Neural progenitor cell (in vitro differentiated cells): ENCODE data around the gene TTC31. TPM values are rescaled to one million over a fixed set of nuclear protein-coding genes. Genes with fewer than 3 reads are reported as not detected.

ENCODE experiments used
- DNase-seq: peaks from one replicate; pipeline ENCODE4 v3.0.0-alpha.2; 2016; ENCODE audit warnings: low spot score
- H2AFZ ChIP-seq: fragments of 200-600 bp; sonication (generic); replicated peaks from 2 replicates; pipeline ENCODE4 v1.6.1; 2016; ENCODE audit warnings: antibody characterized with exemption
- H3F3A ChIP-seq: fragments of 200-600 bp; sonication (generic); 2 replicates; pipeline ENCODE4 v1.6.1; 2016; ENCODE audit warnings: antibody characterized with exemption, low read depth
- H3K27ac ChIP-seq: fragments of 200-600 bp; sonication (generic); 2 replicates; pipeline ENCODE4 v1.5.1; 2016; ENCODE audit warnings: mild to moderate bottlenecking
- H3K27me3 ChIP-seq: fragments of 200-600 bp; sonication (generic); 2 replicates; pipeline ENCODE4 v1.6.1; 2016; ENCODE audit warnings: mild to moderate bottlenecking, moderate library complexity
- H3K36me3 ChIP-seq: fragments of 200-600 bp; sonication (generic); 2 replicates; pipeline ENCODE4 v1.5.1; 2016
- H3K4me1 ChIP-seq: fragments of 200-600 bp; sonication (generic); 2 replicates; pipeline ENCODE4 v1.6.1; 2016; ENCODE audit warnings: mixed run types
- H3K4me2 ChIP-seq: fragments of 200-600 bp; sonication (generic); 2 replicates; pipeline ENCODE4 v1.6.1; 2016
- H3K4me3 ChIP-seq: fragments of 200-600 bp; sonication (generic); 2 replicates; pipeline ENCODE4 v1.5.1; 2016
- H3K79me2 ChIP-seq: fragments of 200-600 bp; sonication (generic); 2 replicates; pipeline ENCODE4 v1.6.1; 2016; ENCODE audit warnings: low read depth
- H3K9ac ChIP-seq: fragments of 200-600 bp; sonication (generic); 2 replicates; pipeline ENCODE4 v1.6.1; 2016
- H3K9me3 ChIP-seq: fragments of 200-600 bp; sonication (generic); 2 replicates; pipeline ENCODE4 v1.5.1; 2016; ENCODE audit warnings: low read depth
- H4K20me1 ChIP-seq: fragments of 200-600 bp; sonication (generic); 2 replicates; pipeline ENCODE4 v1.6.1; 2016; ENCODE audit warnings: low read depth
- H3K27ac Mint-ChIP-seq: 3 replicates; pipeline ENCODE4 v1.8.0; 2021; ENCODE audit warnings: mixed read lengths
- H3K27me3 Mint-ChIP-seq: 2 replicates; pipeline ENCODE4 v1.8.0; 2022; ENCODE audit warnings: low read depth, mild to moderate bottlenecking, inconsistent platforms, moderate library complexity, mixed read lengths; ENCODE audit not compliant: insufficient read depth
- H3K36me3 Mint-ChIP-seq: 3 replicates; pipeline ENCODE4 v1.8.0; 2021; ENCODE audit warnings: mixed read lengths
- H3K4me1 Mint-ChIP-seq: 3 replicates; pipeline ENCODE4 v1.8.0; 2021; ENCODE audit warnings: mixed read lengths
- H3K4me3 Mint-ChIP-seq: 3 replicates; pipeline ENCODE4 v1.8.0; 2021; ENCODE audit warnings: mild to moderate bottlenecking, moderate library complexity, mixed read lengths
- H3K9me3 Mint-ChIP-seq: 3 replicates; pipeline ENCODE4 v1.8.0; 2020; ENCODE audit warnings: mixed read lengths
- EZH2 ChIP-seq: fragments of 200-600 bp; sonication (generic); IDR thresholded peaks from 2 replicates; pipeline ENCODE4 v1.6.1; 2017; ENCODE audit warnings: antibody characterized with exemption, mild to moderate bottlenecking, moderate library complexity
- EZH2phosphoT487 ChIP-seq: fragments of 200-600 bp; sonication (generic); IDR thresholded peaks from 2 replicates; pipeline ENCODE4 v1.6.1; 2017; ENCODE audit warnings: antibody characterized with exemption
- total RNA-seq: library from RNA; depleted of rRNA; stranded (reverse); fragments of >200 nt; gene quantifications from 2 replicates; pipeline ENCODE4 v1.2.3, GENCODE V29; 2015; ENCODE audit warnings: low replicate concordance
- TF ChIP-seq, protein P1 (sequence below): fragments of 200-600 bp; sonication (generic); IDR thresholded peaks from 2 replicates; pipeline ENCODE4 v1.5.1; 2017; ENCODE audit warnings: antibody characterized with exemption, mild to moderate bottlenecking

TTC31 gene
- total RNA-seq, 1 donor from 2014 or later, result 22.6 TPM

GRCh38 chr2:74438248-74438647 is 44.6 kb upstream of the TTC31 start:
- TF ChIP-seq, protein P1, sequence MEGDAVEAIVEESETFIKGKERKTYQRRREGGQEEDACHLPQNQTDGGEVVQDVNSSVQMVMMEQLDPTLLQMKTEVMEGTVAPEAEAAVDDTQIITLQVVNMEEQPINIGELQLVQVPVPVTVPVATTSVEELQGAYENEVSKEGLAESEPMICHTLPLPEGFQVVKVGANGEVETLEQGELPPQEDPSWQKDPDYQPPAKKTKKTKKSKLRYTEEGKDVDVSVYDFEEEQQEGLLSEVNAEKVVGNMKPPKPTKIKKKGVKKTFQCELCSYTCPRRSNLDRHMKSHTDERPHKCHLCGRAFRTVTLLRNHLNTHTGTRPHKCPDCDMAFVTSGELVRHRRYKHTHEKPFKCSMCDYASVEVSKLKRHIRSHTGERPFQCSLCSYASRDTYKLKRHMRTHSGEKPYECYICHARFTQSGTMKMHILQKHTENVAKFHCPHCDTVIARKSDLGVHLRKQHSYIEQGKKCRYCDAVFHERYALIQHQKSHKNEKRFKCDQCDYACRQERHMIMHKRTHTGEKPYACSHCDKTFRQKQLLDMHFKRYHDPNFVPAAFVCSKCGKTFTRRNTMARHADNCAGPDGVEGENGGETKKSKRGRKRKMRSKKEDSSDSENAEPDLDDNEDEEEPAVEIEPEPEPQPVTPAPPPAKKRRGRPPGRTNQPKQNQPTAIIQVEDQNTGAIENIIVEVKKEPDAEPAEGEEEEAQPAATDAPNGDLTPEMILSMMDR, result no peak
- no peak for TF ChIP-seq EZH2
- Mint-ChIP-seq H3K27ac (peak overlapping the region; percentile 5), H3K27me3 (peaks cover 22% of the 10 kb centered on the region), H3K4me3 (peak overlapping the region; percentile 92), H3K4me1 (peaks cover 36% of the 10 kb centered on the region), H3K9me3 (no peaks in the 10 kb centered on the region), H3K36me3 (peaks cover 13% of the 10 kb centered on the region)
- Histone ChIP-seq H3K9me3 (no peaks in the 10 kb centered on the region), H4K20me1 (peaks cover 18% of the 10 kb centered on the region), H3K27ac (no peak overlapping the region), H3K27me3 (peaks cover 7% of the 10 kb centered on the region), H3K4me1 (peaks cover 18% of the 10 kb centered on the region), H3K79me2 (peaks cover 55% of the 10 kb centered on the region), H3K36me3 (no peaks in the 10 kb centered on the region), H3K9ac (peak overlapping the region; percentile 12), H3F3A (peaks cover 39% of the 10 kb centered on the region), H3K4me3 (no peak overlapping the region), H3K4me2 (peak overlapping the region; percentile 98), H2AFZ (no peak overlapping the region)
- no peak for DNase-seq

GRCh38 chr2:74439373-74439772 is 43.5 kb upstream of the TTC31 start:
- Histone ChIP-seq H3K36me3 (no peaks in the 10 kb centered on the region), H3K27ac (peak overlapping the region; percentile 98), H3K27me3 (peaks cover 8% of the 10 kb centered on the region), H4K20me1 (peaks cover 18% of the 10 kb centered on the region), H3K4me3 (peak overlapping the region; percentile 77), H3F3A (peaks cover 39% of the 10 kb centered on the region), H3K4me1 (peaks cover 18% of the 10 kb centered on the region), H2AFZ (no peak overlapping the region), H3K4me2 (peak overlapping the region; percentile 98), H3K79me2 (peaks cover 44% of the 10 kb centered on the region), H3K9ac (peak overlapping the region; percentile 80), H3K9me3 (no peaks in the 10 kb centered on the region)
- Mint-ChIP-seq H3K36me3 (peaks cover 11% of the 10 kb centered on the region), H3K4me3 (peak overlapping the region; percentile 92), H3K27me3 (peaks cover 26% of the 10 kb centered on the region), H3K9me3 (no peaks in the 10 kb centered on the region), H3K27ac (peak overlapping the region; percentile 96), H3K4me1 (peaks cover 36% of the 10 kb centered on the region)
- no peak for TF ChIP-seq EZH2phosphoT487
- TF ChIP-seq EZH2, result no peak
- TF ChIP-seq, protein P1, result no peak
- DNase-seq, result peak; percentile 7

- peaks cover 36% of the 10 kb centered on the region for H3K4me1 Mint-ChIP-seq
- peaks cover 18% of the 10 kb centered on the region for H4K20me1 ChIP-seq
- no peaks in the 10 kb centered on the region for H3K9me3 ChIP-seq
- H3K27ac ChIP-seq, result peak overlapping the region; percentile 98
- H2AFZ ChIP-seq, result peak overlapping the region; percentile 0
- peak overlapping the region; percentile 80 for H3K9ac ChIP-seq
- peaks cover 39% of the 10 kb centered on the region for H3K79me2 ChIP-seq
- DNase-seq, result peak; percentile 69
- peak overlapping the region; percentile 96 for H3K27ac Mint-ChIP-seq
- H3K27me3 Mint-ChIP-seq, result peaks cover 26% of the 10 kb centered on the region
- H3F3A ChIP-seq, result peaks cover 39% of the 10 kb centered on the region
- H3K36me3 ChIP-seq, result no peaks in the 10 kb centered on the region
- H3K4me3 ChIP-seq, result peak overlapping the region; percentile 77
- H3K36me3 Mint-ChIP-seq, result peaks cover 7% of the 10 kb centered on the region
- H3K27me3 ChIP-seq, result peaks cover 13% of the 10 kb centered on the region
- H3K4me2 ChIP-seq, result peak overlapping the region; percentile 98
- TF ChIP-seq, protein P1, result no peak
- no peak for TF ChIP-seq EZH2phosphoT487
- no peak for TF ChIP-seq EZH2
- peaks cover 18% of the 10 kb centered on the region for H3K4me1 ChIP-seq
- H3K4me3 Mint-ChIP-seq, result peak overlapping the region; percentile 92
- no peaks in the 10 kb centered on the region for H3K9me3 Mint-ChIP-seq
Measured at GRCh38 chr2:74439803-74440377, 43.0 kb upstream of the TTC31 start.
